Neutrophil (primary cell): ENCODE data around the gene CRTC3.

Source experiments
- H3K27ac ChIP-seq: fragments of 200-600 bp; sonication (generic); 2 replicates; pipeline ENCODE4 v1.5.1; 2016; ENCODE audit warnings: mild to moderate bottlenecking, moderate library complexity
- H3K27me3 ChIP-seq: fragments of 200-600 bp; sonication (generic); 2 replicates; pipeline ENCODE4 v1.6.0; 2016; ENCODE audit warnings: mild to moderate bottlenecking
- H3K36me3 ChIP-seq: fragments of 200-600 bp; sonication (generic); 2 replicates; pipeline ENCODE4 v1.5.1; 2017
- H3K4me1 ChIP-seq, 2 experiments: fragments of 200-600 bp in 1 of 2; sonication (generic) in 1 of 2; 1 replicate in 1 of 2; 2 replicates in 1 of 2; pipeline versions ENCODE4 v1.5.1 to v1.6.1; 2013 to 2016; ENCODE audit warnings: low read depth in 1 of 2, low read length in 1 of 2, mild to moderate bottlenecking in 1 of 2, moderate library complexity in 1 of 2; ENCODE audit not compliant: control insufficient read depth in 1 of 2, insufficient read depth in 1 of 2
- H3K4me3 ChIP-seq, 2 experiments: fragments of 200-600 bp in 1 of 2; sonication (generic) in 1 of 2; 1 replicate in 1 of 2; 2 replicates in 1 of 2; pipeline ENCODE4 v1.5.1; 2013 to 2016; ENCODE audit warnings: low read depth in 1 of 2, low read length in 1 of 2, mild to moderate bottlenecking in 1 of 2, moderate library complexity in 1 of 2
- H3K9me3 ChIP-seq: fragments of 200-600 bp; sonication (generic); 2 replicates; pipeline ENCODE4 v1.5.1; 2016
- TF ChIP-seq, protein P1 (sequence below): fragments of 200-600 bp; sonication (generic); IDR thresholded peaks from 2 replicates; pipeline ENCODE4 v1.5.1; 2016; ENCODE audit warnings: antibody characterized with exemption

The CRTC3 gene

DNA sequence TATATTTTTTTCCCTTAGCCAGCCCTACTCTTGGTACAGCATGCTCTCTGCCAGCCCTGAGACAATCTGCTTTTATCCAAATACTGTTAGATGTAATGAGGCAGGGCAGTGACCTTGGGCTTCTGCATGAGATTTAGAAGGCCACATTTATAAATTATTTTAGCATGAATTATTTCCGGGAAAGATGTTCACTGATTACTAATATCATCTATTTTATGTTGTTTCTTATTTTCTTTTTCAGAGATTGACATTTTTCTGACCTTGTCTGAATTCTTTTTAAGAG, 23.1 kb downstream of the CRTC3 start:
- Histone ChIP-seq H3K9me3 (no peaks in the 10 kb centered on the region), H3K4me1 (peaks cover 34 to 48% of the 10 kb centered on the region in 2 experiments), H3K27me3 (peaks cover 30% of the 10 kb centered on the region), H3K36me3 (no peaks in the 10 kb centered on the region), H3K27ac (no peak overlapping the region), H3K4me3 (no peak overlapping the region)
- TF ChIP-seq, protein P1, sequence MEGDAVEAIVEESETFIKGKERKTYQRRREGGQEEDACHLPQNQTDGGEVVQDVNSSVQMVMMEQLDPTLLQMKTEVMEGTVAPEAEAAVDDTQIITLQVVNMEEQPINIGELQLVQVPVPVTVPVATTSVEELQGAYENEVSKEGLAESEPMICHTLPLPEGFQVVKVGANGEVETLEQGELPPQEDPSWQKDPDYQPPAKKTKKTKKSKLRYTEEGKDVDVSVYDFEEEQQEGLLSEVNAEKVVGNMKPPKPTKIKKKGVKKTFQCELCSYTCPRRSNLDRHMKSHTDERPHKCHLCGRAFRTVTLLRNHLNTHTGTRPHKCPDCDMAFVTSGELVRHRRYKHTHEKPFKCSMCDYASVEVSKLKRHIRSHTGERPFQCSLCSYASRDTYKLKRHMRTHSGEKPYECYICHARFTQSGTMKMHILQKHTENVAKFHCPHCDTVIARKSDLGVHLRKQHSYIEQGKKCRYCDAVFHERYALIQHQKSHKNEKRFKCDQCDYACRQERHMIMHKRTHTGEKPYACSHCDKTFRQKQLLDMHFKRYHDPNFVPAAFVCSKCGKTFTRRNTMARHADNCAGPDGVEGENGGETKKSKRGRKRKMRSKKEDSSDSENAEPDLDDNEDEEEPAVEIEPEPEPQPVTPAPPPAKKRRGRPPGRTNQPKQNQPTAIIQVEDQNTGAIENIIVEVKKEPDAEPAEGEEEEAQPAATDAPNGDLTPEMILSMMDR, result no peak

DNA sequence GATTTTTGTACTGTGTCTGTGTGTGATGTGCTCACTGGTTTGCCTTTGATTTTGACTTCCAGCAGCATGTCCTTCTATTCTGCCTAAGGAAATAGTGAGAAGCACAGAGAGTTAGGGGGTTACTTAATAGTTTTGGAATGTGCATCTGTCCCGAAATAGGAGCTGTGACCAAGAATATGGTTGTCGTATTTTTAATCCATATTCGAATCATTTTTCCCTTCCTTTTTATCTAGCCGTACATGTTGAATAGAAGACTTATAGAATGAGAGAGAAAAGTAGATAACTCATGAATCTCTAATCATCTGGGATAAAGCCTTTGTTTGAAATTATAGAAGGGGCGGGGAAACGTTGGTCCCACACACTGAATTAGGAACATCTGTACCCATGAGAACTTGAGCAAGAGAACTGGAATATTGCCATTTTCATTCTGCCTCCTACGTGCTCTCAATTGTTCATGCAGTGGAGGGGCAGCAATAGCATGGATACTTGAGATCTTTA, 23.6 kb downstream of the CRTC3 start:
- Histone ChIP-seq H3K4me3 (no peak overlapping the region), H3K4me1 (peaks cover 34 to 48% of the 10 kb centered on the region in 2 experiments), H3K27ac (no peak overlapping the region), H3K27me3 (peaks cover 35% of the 10 kb centered on the region), H3K36me3 (no peaks in the 10 kb centered on the region), H3K9me3 (no peaks in the 10 kb centered on the region)
- TF ChIP-seq, protein P1, result no peak

DNA sequence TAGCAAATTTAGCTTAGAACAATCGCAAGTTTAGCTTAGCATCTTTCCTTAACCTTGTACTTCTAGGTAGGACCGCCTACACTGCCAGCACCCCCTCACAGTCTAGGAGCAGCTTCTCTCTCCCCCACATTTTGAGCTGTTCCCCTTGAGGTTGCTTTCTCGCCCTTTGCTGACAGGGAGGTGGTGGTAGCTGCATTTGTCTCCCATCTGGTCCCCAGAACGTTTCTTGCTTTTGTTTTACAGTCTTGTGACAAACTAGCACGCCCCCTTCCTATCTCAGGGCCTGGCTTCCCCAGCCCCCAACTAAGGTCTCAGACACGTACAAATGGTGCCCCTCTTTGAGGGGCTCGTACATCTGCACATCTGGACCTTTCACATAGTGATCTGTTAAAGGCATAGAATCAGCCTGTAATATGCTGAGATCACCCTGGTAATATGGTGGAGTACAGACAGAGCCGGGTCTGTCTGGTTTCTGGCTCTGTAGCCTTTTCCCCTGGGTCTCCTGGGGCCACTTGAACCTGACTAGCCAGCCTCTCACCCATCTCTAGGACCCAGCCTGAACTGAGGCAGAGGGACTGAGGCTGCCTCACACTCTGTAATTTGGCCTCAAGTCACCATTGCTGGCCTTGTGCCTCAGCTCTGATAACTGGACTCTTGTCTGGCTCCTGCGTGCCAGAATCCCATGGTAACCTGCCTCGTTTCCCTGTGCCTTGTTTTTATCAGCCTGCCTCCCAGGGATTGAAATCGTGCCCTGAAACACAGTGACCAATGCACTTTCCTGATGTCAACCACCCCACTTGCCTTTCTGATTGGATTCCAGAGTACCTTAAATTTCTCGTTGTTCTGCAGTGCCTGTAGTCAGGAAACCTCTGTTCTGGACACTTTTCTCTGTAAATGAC, 27.7 kb downstream of the CRTC3 start:
- TF ChIP-seq, protein P1, result no peak
- no peak overlapping the region for H3K27ac ChIP-seq
- H3K9me3 ChIP-seq, result no peaks in the 10 kb centered on the region
- H3K27me3 ChIP-seq, result peaks cover 61% of the 10 kb centered on the region
- H3K36me3 ChIP-seq, result no peaks in the 10 kb centered on the region
- H3K4me1 ChIP-seq, result peaks cover 19 to 29% of the 10 kb centered on the region in 2 experiments
- H3K4me3 ChIP-seq, result no peak overlapping the region

DNA sequence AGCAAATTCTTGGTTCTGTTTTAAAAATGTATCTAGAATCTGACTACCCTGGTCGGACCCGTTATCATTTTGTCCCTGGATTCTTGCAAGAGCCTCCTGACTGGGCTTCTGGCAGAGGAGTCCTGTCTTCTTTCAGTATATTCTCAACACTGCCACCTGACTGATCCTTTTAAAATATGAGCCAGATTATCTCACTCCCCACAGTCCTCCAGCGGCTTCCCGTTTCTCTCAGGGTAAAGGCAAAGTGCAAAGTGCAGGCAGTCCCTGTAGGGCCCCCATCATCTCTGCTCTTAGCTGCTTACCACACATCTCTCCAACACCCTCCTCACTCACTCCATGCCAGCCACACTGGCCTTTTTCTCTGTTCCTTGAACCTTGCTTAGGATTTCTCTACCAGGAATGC, 28.4 kb downstream of the CRTC3 start:
- TF ChIP-seq, protein P1, result no peak
- no peaks in the 10 kb centered on the region for H3K9me3 ChIP-seq

DNA sequence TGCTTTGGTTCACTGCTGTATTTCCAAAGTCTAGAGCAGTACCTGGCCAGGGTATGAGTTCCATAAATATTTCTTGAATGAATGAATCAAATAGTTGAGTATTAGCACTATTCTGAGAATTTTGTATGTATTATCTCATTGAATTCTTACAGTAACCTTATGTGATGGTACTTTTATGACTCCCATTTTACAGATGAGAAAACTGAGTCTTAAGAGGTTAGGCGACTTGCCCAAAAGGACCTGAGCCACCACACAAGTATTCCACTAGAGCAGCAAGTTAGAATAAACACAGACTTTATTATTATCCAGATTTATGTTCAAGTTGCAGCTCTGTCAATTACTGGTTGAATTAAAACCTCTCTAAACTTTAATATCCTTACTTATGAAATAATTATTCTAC, 29.4 kb downstream of the CRTC3 start:
- Histone ChIP-seq H3K27ac (no peak overlapping the region), H3K4me1 (peaks cover 31 to 35% of the 10 kb centered on the region in 2 experiments), H3K36me3 (no peaks in the 10 kb centered on the region), H3K9me3 (no peaks in the 10 kb centered on the region), H3K4me3 (no peak overlapping the region), H3K27me3 (peaks cover 49% of the 10 kb centered on the region)
- TF ChIP-seq, protein P1, result no peak

More for the DNA sequence above, 28.4 kb downstream of the CRTC3 start:
- Histone ChIP-seq H3K4me1 (peaks cover 26 to 35% of the 10 kb centered on the region in 2 experiments), H3K27ac (no peak overlapping the region), H3K27me3 (peaks cover 56% of the 10 kb centered on the region), H3K4me3 (no peak overlapping the region), H3K36me3 (no peaks in the 10 kb centered on the region)
